Femur (tissue), 1 donor: ENCODE results near the gene PEX7.
"Not testable (repeated sequence)": the region's sequence is repeated elsewhere in the genome, so short reads cannot be mapped to it uniquely, and the experiment has no call there.

ENCODE experiments used
- DNase-seq: peaks from one replicate; pipeline ENCODE4 v3.0.0-alpha.2; 2017

PEX7 gene

DNA sequence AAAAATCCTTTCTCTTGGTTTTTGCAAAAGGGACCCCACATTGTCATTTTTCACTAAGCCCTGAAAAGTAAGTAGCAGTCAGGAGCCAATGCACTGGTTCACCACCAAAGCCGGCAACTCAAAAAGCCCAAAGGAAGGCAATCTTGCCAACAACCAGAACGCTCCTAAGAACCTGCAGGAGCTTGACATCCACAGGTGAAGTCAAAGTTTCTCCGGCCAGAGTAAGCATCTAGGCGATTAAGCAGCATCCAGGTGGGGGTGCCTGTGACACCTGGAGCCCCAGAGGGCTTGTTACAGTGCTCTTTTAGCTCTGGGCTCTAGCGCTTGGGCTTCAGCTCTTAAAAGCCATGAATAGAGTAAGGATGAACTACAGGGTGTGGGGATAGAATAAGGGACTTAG is 135.8 kb downstream of the PEX7 start:
- no peak for DNase-seq

DNA sequence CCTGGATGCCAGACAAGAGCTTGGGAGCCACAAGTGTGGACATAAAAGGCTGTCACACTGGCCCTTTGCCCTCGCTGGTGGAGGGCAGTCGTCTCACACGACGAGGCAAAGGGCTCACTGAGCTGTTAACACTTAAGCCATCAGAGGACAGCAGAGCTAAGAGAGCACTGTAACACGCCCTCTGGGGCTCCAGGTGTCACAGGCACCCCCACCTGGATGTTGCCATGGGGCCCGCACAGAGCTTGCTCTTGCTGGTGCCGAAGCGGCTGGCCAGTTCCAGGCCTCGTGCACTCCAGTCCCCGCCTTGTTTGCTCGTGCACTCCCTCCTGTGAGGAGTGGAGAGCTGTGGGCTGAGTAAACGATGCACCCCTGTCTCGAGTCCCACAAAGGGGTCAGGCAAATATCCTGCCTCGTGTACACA is 137.1 kb downstream of the PEX7 start:
- no peak for DNase-seq

DNA sequence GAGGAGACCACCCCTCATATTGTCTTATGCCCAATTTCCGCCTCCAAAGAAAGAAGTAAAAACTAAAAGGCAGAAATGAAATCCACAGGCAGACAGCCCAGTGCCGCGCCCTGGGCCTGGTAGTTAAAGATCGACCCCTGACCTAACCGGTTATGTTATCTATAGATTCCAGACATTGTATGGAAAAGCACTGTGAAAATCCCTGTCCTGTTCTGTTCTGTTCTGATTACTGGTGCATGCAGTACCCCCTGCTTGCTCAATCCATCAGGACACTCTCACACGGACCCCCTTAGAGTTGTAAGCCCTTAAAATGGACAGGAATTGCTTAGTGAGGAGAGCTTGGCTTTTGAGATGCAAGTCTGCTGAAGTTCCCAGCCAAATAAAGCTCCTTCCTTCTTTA is 137.5 kb downstream of the PEX7 start:
- DNase-seq = not testable (repeated sequence)

DNA sequence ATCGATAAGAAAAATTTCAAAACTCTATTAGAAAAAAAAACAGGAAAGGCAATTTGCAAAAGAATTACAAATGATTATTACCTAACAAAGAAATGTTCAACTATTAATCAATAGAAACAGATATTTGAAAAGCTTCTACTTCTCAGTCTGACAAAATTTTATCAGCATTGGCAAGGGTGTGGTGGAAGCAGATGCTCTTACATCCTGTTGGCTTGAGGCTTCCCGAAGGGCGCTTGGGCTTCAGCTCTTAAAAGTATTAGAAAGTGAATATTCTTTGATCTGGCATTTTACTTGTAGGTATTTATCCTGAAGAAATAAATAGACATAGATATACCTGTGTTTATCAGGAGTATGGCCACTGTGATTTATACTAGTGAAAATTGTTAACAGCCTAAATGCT is 138.4 kb downstream of the PEX7 start:
- no peak for DNase-seq

DNA sequence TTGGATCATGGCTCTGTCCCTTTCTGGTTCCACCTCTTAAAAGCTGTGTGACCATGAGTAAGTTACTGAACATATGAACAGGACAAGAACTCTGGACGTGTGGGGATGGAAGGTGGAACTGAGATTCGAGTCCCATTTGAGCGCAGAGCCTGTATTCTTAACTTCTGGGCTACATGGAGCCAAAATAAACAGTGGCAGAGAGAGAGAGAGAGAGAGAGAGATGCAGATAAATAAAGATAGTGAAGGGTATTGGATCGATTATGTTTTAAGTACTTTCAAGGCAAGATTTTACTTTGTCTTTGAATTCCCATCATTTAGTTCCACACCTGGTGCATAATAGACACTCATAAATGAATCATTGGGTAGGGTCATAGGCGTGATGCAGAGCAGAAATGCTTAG is 139.5 kb downstream of the PEX7 start:
- no peak for DNase-seq

DNA sequence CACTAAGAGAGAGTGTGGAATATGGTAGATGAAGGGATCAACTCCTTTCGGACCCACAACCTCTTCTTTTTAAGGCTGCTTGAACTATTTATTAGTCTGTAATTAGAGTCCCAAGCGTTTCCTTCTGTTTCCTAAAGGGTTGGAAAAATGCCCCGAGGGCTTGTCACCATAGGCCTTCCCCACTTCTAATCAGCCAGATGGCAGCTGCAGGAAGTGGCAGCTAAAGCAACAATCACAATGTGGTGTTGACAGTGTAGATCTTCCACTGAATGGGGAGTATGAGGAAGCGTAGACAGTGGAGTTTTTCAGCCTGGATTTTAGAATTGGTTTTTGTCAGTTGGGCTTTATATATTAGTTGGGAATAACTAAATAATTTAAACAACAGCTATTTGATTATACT is 140.3 kb downstream of the PEX7 start:
- DNase-seq = no peak

DNA sequence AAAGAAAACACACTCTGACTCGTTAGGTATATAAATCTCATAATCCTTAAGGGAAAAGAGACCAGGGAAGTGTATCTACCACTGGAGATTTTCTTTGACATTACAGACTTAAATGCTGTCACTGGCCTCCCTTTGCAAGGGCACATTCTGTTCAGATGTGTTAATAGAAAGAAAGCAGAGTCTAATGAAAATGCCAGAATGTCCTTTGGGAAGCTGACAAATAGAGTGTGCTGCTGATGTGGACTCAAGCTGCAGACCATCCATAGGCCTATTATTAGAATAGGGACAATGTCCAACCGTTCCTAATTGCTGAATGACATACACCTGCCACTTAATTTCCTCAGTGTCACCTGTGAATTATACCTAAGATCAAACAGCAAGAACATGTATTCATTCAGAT is 140.9 kb downstream of the PEX7 start:
- DNase-seq = no peak
